ENCODE measurements around the gene PDGFRA. TPM values are rescaled to one million over a fixed set of nuclear protein-coding genes. Genes with fewer than 3 reads are reported as not detected.
A peak's percentile ranks its signal among the peaks of the same experiment; 100 is the strongest.

Gene PDGFRA
- total RNA-seq, 6 experiments from 2014 or later = 7.0 to 32.6 (median 13.6) TPM

DNA sequence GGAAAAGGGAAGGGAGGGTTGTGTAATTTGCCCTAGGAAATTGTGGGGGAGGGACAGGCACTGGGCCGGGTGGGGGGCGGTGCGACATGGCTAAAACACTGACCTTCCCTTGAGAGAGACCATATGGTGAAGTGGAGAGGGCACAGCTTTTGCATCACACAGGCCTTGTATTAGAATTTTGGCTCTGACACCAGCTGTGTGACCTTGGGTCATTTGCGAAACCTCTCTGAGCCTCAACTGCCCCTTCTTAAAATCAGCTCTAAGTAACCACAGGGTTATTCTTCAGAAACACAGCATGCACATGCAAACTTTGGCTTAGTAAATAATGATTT lies 25.8 kb downstream of the PDGFRA start:
- H3K36me3 ChIP-seq = no peaks in the 10 kb centered on the region
- DNase-seq (no peak), ATAC-seq (no peak)
- no peak overlapping the region for H3K4me3 ChIP-seq
- H3K27me3 ChIP-seq = no peaks in the 10 kb centered on the region
- H3K27ac ChIP-seq = no peak overlapping the region
- intact Hi-C loops (cut with DNase I) = no loop called here
- no peaks in the 10 kb centered on the region for H3K4me1 ChIP-seq
- H3K9me3 ChIP-seq = no peaks in the 10 kb centered on the region
- WGBS (ENCODE audit: insufficient coverage, low coverage, low lambda C conversion rate, missing lambda C conversion rate) = 78% methylated on average over 4 of the region's 4 CpGs
- TF ChIP-seq, protein P1, sequence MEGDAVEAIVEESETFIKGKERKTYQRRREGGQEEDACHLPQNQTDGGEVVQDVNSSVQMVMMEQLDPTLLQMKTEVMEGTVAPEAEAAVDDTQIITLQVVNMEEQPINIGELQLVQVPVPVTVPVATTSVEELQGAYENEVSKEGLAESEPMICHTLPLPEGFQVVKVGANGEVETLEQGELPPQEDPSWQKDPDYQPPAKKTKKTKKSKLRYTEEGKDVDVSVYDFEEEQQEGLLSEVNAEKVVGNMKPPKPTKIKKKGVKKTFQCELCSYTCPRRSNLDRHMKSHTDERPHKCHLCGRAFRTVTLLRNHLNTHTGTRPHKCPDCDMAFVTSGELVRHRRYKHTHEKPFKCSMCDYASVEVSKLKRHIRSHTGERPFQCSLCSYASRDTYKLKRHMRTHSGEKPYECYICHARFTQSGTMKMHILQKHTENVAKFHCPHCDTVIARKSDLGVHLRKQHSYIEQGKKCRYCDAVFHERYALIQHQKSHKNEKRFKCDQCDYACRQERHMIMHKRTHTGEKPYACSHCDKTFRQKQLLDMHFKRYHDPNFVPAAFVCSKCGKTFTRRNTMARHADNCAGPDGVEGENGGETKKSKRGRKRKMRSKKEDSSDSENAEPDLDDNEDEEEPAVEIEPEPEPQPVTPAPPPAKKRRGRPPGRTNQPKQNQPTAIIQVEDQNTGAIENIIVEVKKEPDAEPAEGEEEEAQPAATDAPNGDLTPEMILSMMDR (IDR thresholded peaks at IDR 0.05) = no peak
- TF ChIP-seq POLR2A (IDR thresholded peaks at IDR 0.05) = no peak

DNA sequence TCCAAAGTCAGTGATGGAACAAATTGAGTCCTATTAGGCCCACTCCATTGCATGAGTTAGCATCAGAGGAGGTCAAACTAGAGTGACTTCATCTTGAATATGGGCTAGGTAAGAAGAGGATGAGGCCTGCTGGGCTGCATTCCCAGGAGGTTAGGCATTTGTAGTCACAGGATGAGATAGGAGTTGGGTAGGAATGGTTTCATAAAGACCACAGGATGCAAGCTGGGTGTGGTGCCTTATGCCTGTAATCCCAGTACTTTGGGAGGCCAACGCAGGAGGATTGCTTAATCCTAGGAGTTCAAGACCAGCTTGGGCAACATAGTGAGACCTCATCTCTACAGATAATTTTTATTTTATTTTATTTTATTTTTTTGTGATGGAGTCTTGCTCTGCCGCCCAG lies 26.8 kb downstream of the PDGFRA start:
- Histone ChIP-seq H3K27ac (no peak overlapping the region), H3K4me3 (no peak overlapping the region), H3K9me3 (no peaks in the 10 kb centered on the region), H3K36me3 (no peaks in the 10 kb centered on the region), H3K4me1 (no peaks in the 10 kb centered on the region), H3K27me3 (no peaks in the 10 kb centered on the region)
- DNase-seq = no peak
- intact Hi-C loops (cut with DNase I) = no loop called here
- no peak for ATAC-seq
- no peak for TF ChIP-seq POLR2A (IDR thresholded peaks at IDR 0.05)
- TF ChIP-seq, protein P1 (IDR thresholded peaks at IDR 0.05) = no peak
- WGBS (ENCODE audit: insufficient coverage, low coverage, low lambda C conversion rate, missing lambda C conversion rate) = no CpG with 5 or more reads among the region's 2 CpGs

DNA sequence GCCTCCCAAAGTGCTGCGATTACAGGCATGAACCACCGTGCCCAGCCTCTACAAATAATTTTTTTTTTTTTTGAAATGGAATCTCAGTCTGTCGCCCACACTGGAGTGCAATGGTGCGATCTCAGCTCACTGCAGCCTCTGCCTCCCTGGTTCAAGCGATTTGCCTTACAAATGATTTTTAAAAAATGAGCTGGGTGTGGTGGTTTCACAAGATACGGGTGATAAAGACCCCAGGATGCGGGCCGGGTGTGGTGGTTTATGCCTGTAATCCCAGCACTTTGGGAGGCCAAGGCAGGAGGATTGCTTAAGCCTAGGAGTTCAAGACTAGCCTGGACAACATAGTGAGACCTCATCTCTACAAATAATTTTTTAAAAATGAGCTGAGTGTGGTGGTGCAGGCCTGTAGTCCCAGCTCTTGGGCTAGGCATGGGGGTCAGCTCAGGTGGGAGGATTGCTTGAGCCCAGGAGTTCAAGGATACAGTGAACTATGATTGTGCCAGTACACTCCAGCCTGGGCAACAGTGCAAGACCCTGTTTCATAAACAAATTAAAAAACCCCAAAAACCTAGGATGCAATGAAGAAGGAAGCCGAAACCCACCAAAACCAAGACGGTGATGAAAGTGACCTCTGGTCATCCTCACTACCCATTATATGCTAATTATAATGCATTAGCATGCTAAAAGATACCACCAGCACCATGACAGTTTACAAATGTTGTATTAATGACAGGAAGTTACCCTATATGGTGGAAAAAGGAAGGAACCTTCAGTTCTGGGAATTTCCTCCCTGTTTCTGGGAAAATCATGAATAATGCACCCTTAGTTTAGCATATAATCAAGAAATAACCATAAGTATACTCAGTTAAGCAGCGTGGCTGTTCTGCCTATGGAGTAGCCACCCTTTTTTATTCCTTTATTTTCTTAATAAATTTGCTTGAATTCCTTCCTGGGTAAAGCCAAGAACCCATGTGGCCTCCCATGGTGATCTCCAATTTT lies 27.7 kb downstream of the PDGFRA start:
- no peaks in the 10 kb centered on the region for H3K36me3 ChIP-seq
- no peak overlapping the region for H3K4me3 ChIP-seq
- no peaks in the 10 kb centered on the region for H3K9me3 ChIP-seq
- no peak for DNase-seq
- H3K27ac ChIP-seq = no peak overlapping the region
- no peaks in the 10 kb centered on the region for H3K4me1 ChIP-seq
- no peaks in the 10 kb centered on the region for H3K27me3 ChIP-seq
- ATAC-seq = no peak
- no peak for TF ChIP-seq POLR2A (IDR thresholded peaks at IDR 0.05)
- TF ChIP-seq, protein P1 (IDR thresholded peaks at IDR 0.05) = no peak
- 82% methylated on average over 8 of the region's 11 CpGs for WGBS (ENCODE audit: insufficient coverage, low coverage, low lambda C conversion rate, missing lambda C conversion rate)
- intact Hi-C loops (cut with DNase I) = no loop called here

DNA sequence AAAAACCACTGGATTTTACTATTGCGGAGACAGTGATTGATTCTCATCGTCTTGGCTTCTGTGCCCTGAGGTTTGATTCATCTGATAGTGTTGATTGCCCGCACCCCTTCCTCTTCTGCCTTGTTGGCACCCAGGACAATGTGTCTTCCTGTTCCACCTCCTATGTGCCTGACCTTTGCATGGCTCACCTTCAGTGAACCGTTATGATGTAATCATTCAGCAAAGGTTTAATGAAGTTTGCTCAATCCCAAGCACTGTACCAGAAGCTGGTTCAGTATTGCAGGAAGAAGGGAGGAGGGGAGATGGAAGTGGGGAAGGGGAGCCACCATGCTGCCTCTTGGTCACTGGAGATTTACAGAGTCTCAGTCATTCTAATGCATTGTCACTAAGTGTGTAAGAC lies 36.3 kb downstream of the PDGFRA start:
- Histone ChIP-seq H3K36me3 (no peaks in the 10 kb centered on the region), H3K27me3 (no peaks in the 10 kb centered on the region), H3K4me3 (no peak overlapping the region), H3K27ac (no peak overlapping the region), H3K4me1 (peaks cover 0 to 5% (median 2%) of the 10 kb centered on the region in 4 donors), H3K9me3 (no peaks in the 10 kb centered on the region)
- TF ChIP-seq, protein P1 (IDR thresholded peaks at IDR 0.05) = no peak
- no peak for TF ChIP-seq POLR2A (IDR thresholded peaks at IDR 0.05)
- 39% methylated on average over 4 of the region's 4 CpGs for WGBS (ENCODE audit: insufficient coverage, low coverage, low lambda C conversion rate, missing lambda C conversion rate)
- intact Hi-C loops (cut with DNase I) = no loop called here
- ATAC-seq (peak; percentile 64 to 96 (median 93)), DNase-seq (peak in 1 of 3 donors; percentile 60)
